GM12878 (cell line): ENCODE measurements around the gene B9D2. TPM values are rescaled to one million over a fixed set of nuclear protein-coding genes. Genes with fewer than 3 reads are reported as not detected.

ENCODE experiments used
- ASH2L ChIP-seq: fragments of 300-600, 200-600 bp; sonication (generic); IDR thresholded peaks from 2 replicates; pipeline ENCODE4 v1.6.1; 2017; ENCODE audit warnings: low read depth, mild to moderate bottlenecking, borderline replicate concordance
- CBX5 ChIP-seq: sonication (generic); IDR thresholded peaks from 2 replicates; pipeline ENCODE4 v1.6.1; 2016; ENCODE audit warnings: low read depth, moderate library complexity, mild to moderate bottlenecking, inconsistent platforms
- CHD2 ChIP-seq: IDR thresholded peaks from 2 replicates; pipeline ENCODE4 v1.6.1; 2011; ENCODE audit warnings: low read depth, low read length, improper control_type of control experiment, borderline replicate concordance
- CREB1 ChIP-seq: IDR thresholded peaks from 2 replicates; pipeline ENCODE4 v1.6.1; 2012; ENCODE audit warnings: low read depth, mild to moderate bottlenecking, inconsistent platforms
- IRF3 ChIP-seq: fragments of 450-650 bp; IDR thresholded peaks from 2 replicates; pipeline ENCODE4 v1.6.1; 2014; ENCODE audit warnings: mild to moderate bottlenecking
- JUND ChIP-seq: IDR thresholded peaks from 2 replicates; pipeline ENCODE4 v1.6.1; 2012; ENCODE audit warnings: low read depth, mild to moderate bottlenecking, low read length, improper control_type of control experiment, moderate library complexity
- MAX ChIP-seq: IDR thresholded peaks from 2 replicates; pipeline ENCODE4 v1.6.1; 2012; ENCODE audit warnings: low read depth, low read length, improper control_type of control experiment
- MTA2 ChIP-seq: fragments of 450-650 bp; IDR thresholded peaks from 2 replicates; pipeline ENCODE4 v1.6.1; 2016; ENCODE audit warnings: low read depth, mild to moderate bottlenecking, moderate library complexity
- MTA3 ChIP-seq: IDR thresholded peaks from 2 replicates; pipeline ENCODE4 v1.6.1; 2012; ENCODE audit warnings: low read length, inconsistent platforms, borderline replicate concordance
- NBN ChIP-seq: fragments of 450-650 bp; IDR thresholded peaks from 2 replicates; pipeline ENCODE4 v1.6.1; 2016
- NFYA ChIP-seq: IDR thresholded peaks from 2 replicates; pipeline ENCODE4 v1.6.1; 2011; ENCODE audit warnings: low read depth, mild to moderate bottlenecking, low read length, improper control_type of control experiment, borderline replicate concordance
- NFYB ChIP-seq: IDR thresholded peaks from 2 replicates; pipeline ENCODE4 v1.6.1; 2011; ENCODE audit warnings: low read depth, mild to moderate bottlenecking, low read length, improper control_type of control experiment, moderate library complexity; ENCODE audit not compliant: insufficient read depth
- POLR2AphosphoS2 ChIP-seq: IDR thresholded peaks from 2 replicates; pipeline ENCODE4 v1.6.1; 2011; ENCODE audit warnings: low read depth, mild to moderate bottlenecking, low read length, improper control_type of control experiment, moderate library complexity
- POU2F2 ChIP-seq: IDR thresholded peaks from 3 replicates; pipeline ENCODE4 v1.6.1; 2011; ENCODE audit warnings: low read depth, mild to moderate bottlenecking, low read length, borderline replicate concordance
- SIN3A ChIP-seq: IDR thresholded peaks from 2 replicates; pipeline ENCODE4 v1.6.1; 2012; ENCODE audit warnings: low read depth, low read length, improper control_type of control experiment
- TAF1 ChIP-seq: IDR thresholded peaks from 2 replicates; pipeline ENCODE4 v1.6.1; 2011; ENCODE audit warnings: mild to moderate bottlenecking, low read depth, low read length, borderline replicate concordance
- polyA plus RNA-seq, 11 experiments: library from polyadenylated mRNA; depleted of rRNA in 4 of 11; unstranded in 6 of 11; stranded (reverse) in 5 of 11; fragments of >200 nt; fragmentation: Nextera tagmentation in 4 of 11; fragmentation: Illumina TruSeq in 1 of 11; extraction: Ambion mirVana in 4 of 11; extraction: Trizol in 1 of 11; gene quantifications; 1 replicate in 1 of 11; 2 replicates in 10 of 11; pipeline versions ENCODE4 v1.2.1 to v1.2.3, GENCODE V29; 2011 to 2016; ENCODE audit warnings: inconsistent platforms in 2 of 11, missing spikeins in 2 of 11, low read depth in 1 of 11
- total RNA-seq, 4 experiments: library from RNA; depleted of rRNA in 3 of 4; stranded (reverse); fragments of >200 nt in 3 of 4; fragmentation: Illumina TruSeq in 1 of 4; extraction: Trizol in 1 of 4; gene quantifications; 2 replicates each; pipeline versions ENCODE4 v1.2.1 to v1.2.3, GENCODE V29; 2013 to 2021
- TF ChIP-seq, protein P1 (sequence below): IDR thresholded peaks from 2 replicates; pipeline ENCODE4 v1.6.1; 2011; ENCODE audit warnings: borderline replicate concordance, low read depth, mild to moderate bottlenecking, moderate library complexity, low read length; ENCODE audit not compliant: insufficient read depth, poor library complexity, severe bottlenecking
- TF ChIP-seq, protein P2 (sequence below), 3 experiments: IDR thresholded peaks in 2 of 3; conservative IDR thresholded peaks in 1 of 3; 2 replicates each; pipeline ENCODE4 v1.5.1; 2011; ENCODE audit warnings: low read depth in 3 of 3, low read length in 3 of 3, mild to moderate bottlenecking in 3 of 3, control low read depth in 2 of 3, moderate library complexity in 2 of 3, inconsistent platforms in 1 of 3, mixed read lengths in 1 of 3; ENCODE audit not compliant: control insufficient read depth in 2 of 3, insufficient read depth in 1 of 3; ENCODE audit errors: extremely low read depth in 1 of 3
- TF ChIP-seq, protein P3 (sequence below): fragments of 150-350 bp; IDR thresholded peaks from 2 replicates; pipeline ENCODE4 v1.6.1; 2014; ENCODE audit warnings: mild to moderate bottlenecking, low read depth, low read length
- TF ChIP-seq, protein P4 (sequence below): fragments of 450-650 bp; conservative IDR thresholded peaks from 2 replicates; pipeline ENCODE4 v1.6.1; 2017; ENCODE audit warnings: mild to moderate bottlenecking, moderate library complexity

B9D2 gene
- total and polyA plus RNA-seq, 10 of the 15 experiments (the other 5 are each of a cell fraction or from before 2014, with no cell fraction given) = 2.4 to 12.4 (median 5.0) TPM

DNA sequence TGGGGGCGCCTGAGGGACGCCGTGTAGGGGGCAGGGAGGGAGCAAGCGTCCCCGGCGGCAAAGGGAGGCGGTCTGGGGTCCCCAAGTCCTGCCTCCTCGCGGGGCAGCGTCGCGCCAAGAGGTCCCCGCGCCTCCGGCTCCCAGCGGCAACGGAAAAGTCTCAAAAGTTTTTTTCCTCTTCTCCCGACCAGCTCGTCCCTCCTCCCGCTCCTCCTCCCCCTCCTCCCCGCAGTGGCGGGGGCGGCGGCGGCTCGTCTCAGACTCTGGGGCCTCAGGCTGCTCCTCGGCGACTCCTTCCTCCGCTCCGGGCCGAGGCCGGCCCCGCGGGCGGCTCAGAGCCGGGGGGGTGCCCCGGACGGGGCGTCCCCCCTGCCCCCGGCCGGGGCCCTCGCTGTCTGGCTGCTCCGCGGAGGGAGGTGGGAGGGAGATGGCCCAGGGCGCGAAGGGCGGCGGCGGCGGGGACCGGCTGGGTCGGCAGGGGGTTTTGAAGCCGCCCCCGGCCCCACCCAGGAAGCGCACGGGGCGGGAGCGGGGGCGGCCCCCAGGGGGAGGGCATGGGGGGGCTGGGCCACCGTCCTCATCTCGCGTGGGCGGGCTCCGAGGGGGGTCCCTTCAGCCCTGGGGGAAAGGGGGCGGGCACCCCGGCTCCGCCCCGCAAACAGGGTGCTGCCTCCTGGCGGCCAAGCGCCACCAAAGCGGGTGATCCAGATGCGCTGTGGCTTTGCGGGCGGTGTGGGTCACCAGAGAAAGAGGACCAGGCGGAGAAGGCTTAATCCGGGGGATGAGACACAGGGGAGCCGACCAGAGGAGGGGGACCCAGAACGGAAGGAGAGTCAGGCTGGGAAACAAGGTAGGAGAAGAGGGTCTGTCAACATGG is 10.2 kb downstream of the B9D2 start, which contains the start of gene TGFB1 (continued):
- TF ChIP-seq, protein P1, sequence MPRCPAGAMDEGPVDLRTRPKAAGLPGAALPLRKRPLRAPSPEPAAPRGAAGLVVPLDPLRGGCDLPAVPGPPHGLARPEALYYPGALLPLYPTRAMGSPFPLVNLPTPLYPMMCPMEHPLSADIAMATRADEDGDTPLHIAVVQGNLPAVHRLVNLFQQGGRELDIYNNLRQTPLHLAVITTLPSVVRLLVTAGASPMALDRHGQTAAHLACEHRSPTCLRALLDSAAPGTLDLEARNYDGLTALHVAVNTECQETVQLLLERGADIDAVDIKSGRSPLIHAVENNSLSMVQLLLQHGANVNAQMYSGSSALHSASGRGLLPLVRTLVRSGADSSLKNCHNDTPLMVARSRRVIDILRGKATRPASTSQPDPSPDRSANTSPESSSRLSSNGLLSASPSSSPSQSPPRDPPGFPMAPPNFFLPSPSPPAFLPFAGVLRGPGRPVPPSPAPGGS = peak; percentile 52
- TF ChIP-seq NFYB (no peak), MTA3 (no peak), JUND (no peak), CBX5 (no peak; the same call in 1 of the 2 replicates), POLR2AphosphoS2 (0 out of 2 replicates have a peak, but pooled peaks have one; percentile 64), CHD2 (peak; percentile 72), MAX (no peak), NBN (peak; percentile 77), NFYA (no peak), IRF3 (0 out of 2 replicates have a peak, but pooled peaks have one; percentile 36), TAF1 (peak; percentile 66; the same call in 1 of the 2 replicates), CREB1 (no peak), POU2F2 (0 out of 3 replicates have a peak, but pooled peaks have one; percentile 3), SIN3A (no peak), ASH2L (no peak), MTA2 (0 out of 2 replicates have a peak, but pooled peaks have one; percentile 22)
- TF ChIP-seq, protein P2, sequence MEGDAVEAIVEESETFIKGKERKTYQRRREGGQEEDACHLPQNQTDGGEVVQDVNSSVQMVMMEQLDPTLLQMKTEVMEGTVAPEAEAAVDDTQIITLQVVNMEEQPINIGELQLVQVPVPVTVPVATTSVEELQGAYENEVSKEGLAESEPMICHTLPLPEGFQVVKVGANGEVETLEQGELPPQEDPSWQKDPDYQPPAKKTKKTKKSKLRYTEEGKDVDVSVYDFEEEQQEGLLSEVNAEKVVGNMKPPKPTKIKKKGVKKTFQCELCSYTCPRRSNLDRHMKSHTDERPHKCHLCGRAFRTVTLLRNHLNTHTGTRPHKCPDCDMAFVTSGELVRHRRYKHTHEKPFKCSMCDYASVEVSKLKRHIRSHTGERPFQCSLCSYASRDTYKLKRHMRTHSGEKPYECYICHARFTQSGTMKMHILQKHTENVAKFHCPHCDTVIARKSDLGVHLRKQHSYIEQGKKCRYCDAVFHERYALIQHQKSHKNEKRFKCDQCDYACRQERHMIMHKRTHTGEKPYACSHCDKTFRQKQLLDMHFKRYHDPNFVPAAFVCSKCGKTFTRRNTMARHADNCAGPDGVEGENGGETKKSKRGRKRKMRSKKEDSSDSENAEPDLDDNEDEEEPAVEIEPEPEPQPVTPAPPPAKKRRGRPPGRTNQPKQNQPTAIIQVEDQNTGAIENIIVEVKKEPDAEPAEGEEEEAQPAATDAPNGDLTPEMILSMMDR (IDR thresholded peaks at IDR 0.05 in 2 of 3, conservative IDR thresholded peaks at IDR 0.05 in 1 of 3; ENCODE audit: control insufficient read depth in 2 of 3, extremely low read depth in 1 of 3, insufficient read depth in 1 of 3, low read depth in 3 of 3, low read length in 3 of 3) = peak; percentile 88 to 94 (median 93)
- TF ChIP-seq, protein P3, sequence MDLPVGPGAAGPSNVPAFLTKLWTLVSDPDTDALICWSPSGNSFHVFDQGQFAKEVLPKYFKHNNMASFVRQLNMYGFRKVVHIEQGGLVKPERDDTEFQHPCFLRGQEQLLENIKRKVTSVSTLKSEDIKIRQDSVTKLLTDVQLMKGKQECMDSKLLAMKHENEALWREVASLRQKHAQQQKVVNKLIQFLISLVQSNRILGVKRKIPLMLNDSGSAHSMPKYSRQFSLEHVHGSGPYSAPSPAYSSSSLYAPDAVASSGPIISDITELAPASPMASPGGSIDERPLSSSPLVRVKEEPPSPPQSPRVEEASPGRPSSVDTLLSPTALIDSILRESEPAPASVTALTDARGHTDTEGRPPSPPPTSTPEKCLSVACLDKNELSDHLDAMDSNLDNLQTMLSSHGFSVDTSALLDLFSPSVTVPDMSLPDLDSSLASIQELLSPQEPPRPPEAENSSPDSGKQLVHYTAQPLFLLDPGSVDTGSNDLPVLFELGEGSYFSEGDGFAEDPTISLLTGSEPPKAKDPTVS = no peak
- TF ChIP-seq, protein P4, sequence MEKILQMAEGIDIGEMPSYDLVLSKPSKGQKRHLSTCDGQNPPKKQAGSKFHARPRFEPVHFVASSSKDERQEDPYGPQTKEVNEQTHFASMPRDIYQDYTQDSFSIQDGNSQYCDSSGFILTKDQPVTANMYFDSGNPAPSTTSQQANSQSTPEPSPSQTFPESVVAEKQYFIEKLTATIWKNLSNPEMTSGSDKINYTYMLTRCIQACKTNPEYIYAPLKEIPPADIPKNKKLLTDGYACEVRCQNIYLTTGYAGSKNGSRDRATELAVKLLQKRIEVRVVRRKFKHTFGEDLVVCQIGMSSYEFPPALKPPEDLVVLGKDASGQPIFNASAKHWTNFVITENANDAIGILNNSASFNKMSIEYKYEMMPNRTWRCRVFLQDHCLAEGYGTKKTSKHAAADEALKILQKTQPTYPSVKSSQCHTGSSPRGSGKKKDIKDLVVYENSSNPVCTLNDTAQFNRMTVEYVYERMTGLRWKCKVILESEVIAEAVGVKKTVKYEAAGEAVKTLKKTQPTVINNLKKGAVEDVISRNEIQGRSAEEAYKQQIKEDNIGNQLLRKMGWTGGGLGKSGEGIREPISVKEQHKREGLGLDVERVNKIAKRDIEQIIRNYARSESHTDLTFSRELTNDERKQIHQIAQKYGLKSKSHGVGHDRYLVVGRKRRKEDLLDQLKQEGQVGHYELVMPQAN = peak; percentile 90
